ENCODE results near the gene SYPL2. TPM values are rescaled to one million over a fixed set of nuclear protein-coding genes. Genes with fewer than 3 reads are reported as not detected.

The SYPL2 gene
- polyA plus RNA-seq, 3 donors from 2014 or later: 0.08 to 0.28 TPM; not detected in 1

GRCh38 chr1:109490029-109490933 is 23.9 kb downstream of the SYPL2 start:
- Mint-ChIP-seq H3K36me3 (peaks cover 0 to 12% (median 4%) of the 10 kb centered on the region in 3 donors), H3K4me3 (no peak overlapping the region), H3K4me1 (peaks cover 22 to 23% of the 10 kb centered on the region in 2 donors), H3K9me3 (no peaks in the 10 kb centered on the region), H3K27ac (no peak overlapping the region), H3K27me3 (ENCODE audit: low read depth in 3 of 3) (peaks cover 0 to 11% (median 5%) of the 10 kb centered on the region in 3 donors)
- peak; percentile 53 to 69 (median 67) for DNase-seq

- peaks cover 0 to 11% (median 5%) of the 10 kb centered on the region in 3 donors for H3K27me3 Mint-ChIP-seq (ENCODE audit: low read depth in 3 of 3)
- H3K27ac Mint-ChIP-seq: no peak overlapping the region
- no peak overlapping the region for H3K4me3 Mint-ChIP-seq
- peaks cover 25 to 27% of the 10 kb centered on the region in 2 donors for H3K4me1 Mint-ChIP-seq
- no peaks in the 10 kb centered on the region for H3K9me3 Mint-ChIP-seq
- peaks cover 0 to 16% (median 4%) of the 10 kb centered on the region in 3 donors for H3K36me3 Mint-ChIP-seq
- DNase-seq: no peak
Observed at GRCh38 chr1:109490934-109491302, 24.6 kb downstream of the SYPL2 start.

- Mint-ChIP-seq H3K9me3 (no peaks in the 10 kb centered on the region), H3K36me3 (peaks cover 4 to 20% (median 9%) of the 10 kb centered on the region in 3 donors), H3K4me3 (no peak overlapping the region), H3K27ac (no peak overlapping the region), H3K4me1 (peaks cover 30 to 31% of the 10 kb centered on the region in 2 donors), H3K27me3 (ENCODE audit: low read depth in 3 of 3) (peaks cover 0 to 11% (median 5%) of the 10 kb centered on the region in 3 donors)
- DNase-seq: no peak
Observed at GRCh38 chr1:109491372-109491771, 25.0 kb downstream of the SYPL2 start.

- peaks cover 36 to 40% of the 10 kb centered on the region in 2 donors for H3K4me1 Mint-ChIP-seq
- no peaks in the 10 kb centered on the region for H3K9me3 Mint-ChIP-seq
- peak overlapping the region in 4 of 5 donors; percentile 24 to 57 (median 34) for H3K4me3 Mint-ChIP-seq
Observed at GRCh38 chr1:109492779-109493178, 26.4 kb downstream of the SYPL2 start.

GRCh38 chr1:109493227-109493626 is 26.9 kb downstream of the SYPL2 start:
- Mint-ChIP-seq H3K27ac (no peak overlapping the region), H3K36me3 (peaks cover 6 to 21% (median 13%) of the 10 kb centered on the region in 3 donors), H3K4me1 (peaks cover 36 to 42% of the 10 kb centered on the region in 2 donors), H3K9me3 (no peaks in the 10 kb centered on the region), H3K27me3 (ENCODE audit: low read depth in 3 of 3) (peaks cover 0 to 11% (median 5%) of the 10 kb centered on the region in 3 donors), H3K4me3 (peak overlapping the region in 4 of 5 donors; percentile 75 to 96 (median 92))
- DNase-seq: no peak

More at GRCh38 chr1:109492779-109493178, 26.4 kb downstream of the SYPL2 start:
- no peak for DNase-seq
- Mint-ChIP-seq H3K36me3 (peaks cover 6 to 24% (median 13%) of the 10 kb centered on the region in 3 donors), H3K27ac (no peak overlapping the region), H3K27me3 (ENCODE audit: low read depth in 3 of 3) (peaks cover 0 to 11% (median 5%) of the 10 kb centered on the region in 3 donors)

- Mint-ChIP-seq H3K27ac (peak within 1 kb of the TSS; percentile 77 to 92 (median 84)), H3K36me3 (peaks cover 6 to 21% (median 13%) of the 10 kb centered on the region in 3 donors), H3K9me3 (no peaks in the 10 kb centered on the region), H3K4me3 (peak within 1 kb of the TSS; percentile 89 to 96 (median 94)), H3K4me1 (peaks cover 40 to 42% of the 10 kb centered on the region in 2 donors), H3K27me3 (ENCODE audit: low read depth in 3 of 3) (peaks cover 0 to 8% (median 5%) of the 10 kb centered on the region in 3 donors)
- peak; percentile 88 to 91 (median 91) for DNase-seq
Observed at GRCh38 chr1:109493805-109494539, 27.6 kb downstream of the SYPL2 start, which contains the start of gene CYB561D1. Gene CYB561D1 (plus strand): TSS chr1:109494094. CDS start chr1:109494140, 46 bp downstream.

- DNase-seq: no peak
Observed at GRCh38 chr1:109495738-109496137, 29.4 kb downstream of the SYPL2 start.

GRCh38 chr1:109497449-109498160 is 31.3 kb downstream of the SYPL2 start:
- no peak overlapping the region for H3K4me3 Mint-ChIP-seq
- H3K27me3 Mint-ChIP-seq (ENCODE audit: low read depth in 3 of 3): peaks cover 2 to 10% (median 5%) of the 10 kb centered on the region in 3 donors
- peaks cover 6 to 21% (median 9%) of the 10 kb centered on the region in 3 donors for H3K36me3 Mint-ChIP-seq
- H3K27ac Mint-ChIP-seq: peak overlapping the region in 2 of 6 donors; percentile 17 to 28
- peaks cover 70 to 72% of the 10 kb centered on the region in 2 donors for H3K4me1 Mint-ChIP-seq
- H3K9me3 Mint-ChIP-seq: no peaks in the 10 kb centered on the region
- no peak for DNase-seq

More at GRCh38 chr1:109495738-109496137, 29.4 kb downstream of the SYPL2 start:
- Mint-ChIP-seq H3K36me3 (peaks cover 6 to 22% (median 9%) of the 10 kb centered on the region in 3 donors), H3K4me1 (peaks cover 53 to 55% of the 10 kb centered on the region in 2 donors), H3K27me3 (ENCODE audit: low read depth in 3 of 3) (peaks cover 2 to 8% (median 5%) of the 10 kb centered on the region in 3 donors), H3K9me3 (no peaks in the 10 kb centered on the region), H3K27ac (peak overlapping the region in 1 of 6 donors; percentile 53), H3K4me3 (peak overlapping the region; percentile 63 to 96 (median 91))

GRCh38 chr1:109498161-109498801 is 31.9 kb downstream of the SYPL2 start:
- no peak for DNase-seq
- H3K9me3 Mint-ChIP-seq: no peaks in the 10 kb centered on the region
- H3K27me3 Mint-ChIP-seq (ENCODE audit: low read depth in 3 of 3): peaks cover 2 to 8% (median 5%) of the 10 kb centered on the region in 3 donors
- peaks cover 77 to 79% of the 10 kb centered on the region in 2 donors for H3K4me1 Mint-ChIP-seq
- H3K4me3 Mint-ChIP-seq: no peak overlapping the region
- peak overlapping the region in 1 of 6 donors; percentile 28 for H3K27ac Mint-ChIP-seq
- H3K36me3 Mint-ChIP-seq: peaks cover 6 to 21% (median 9%) of the 10 kb centered on the region in 3 donors

GRCh38 chr1:109499081-109499480 is 32.7 kb downstream of the SYPL2 start:
- peaks cover 6 to 21% (median 9%) of the 10 kb centered on the region in 3 donors for H3K36me3 Mint-ChIP-seq
- peak overlapping the region in 1 of 5 donors; percentile 17 for H3K4me3 Mint-ChIP-seq
- H3K27me3 Mint-ChIP-seq (ENCODE audit: low read depth in 3 of 3): peaks cover 2 to 5% (median 3%) of the 10 kb centered on the region in 3 donors
- no peak for DNase-seq
- no peaks in the 10 kb centered on the region for H3K9me3 Mint-ChIP-seq
- peaks cover 81 to 84% of the 10 kb centered on the region in 2 donors for H3K4me1 Mint-ChIP-seq
- H3K27ac Mint-ChIP-seq: no peak overlapping the region

- DNase-seq: peak; percentile 25 to 41 (median 31)
- Mint-ChIP-seq H3K27ac (peak overlapping the region; percentile 5 to 92 (median 85)), H3K27me3 (ENCODE audit: low read depth in 3 of 3) (peaks cover 0 to 2% (median 2%) of the 10 kb centered on the region in 3 donors), H3K9me3 (no peaks in the 10 kb centered on the region), H3K4me3 (peak overlapping the region; percentile 23 to 73 (median 45)), H3K36me3 (peaks cover 6 to 21% (median 9%) of the 10 kb centered on the region in 3 donors), H3K4me1 (peaks cover 79 to 84% of the 10 kb centered on the region in 2 donors)
Observed at GRCh38 chr1:109499661-109500536, 33.6 kb downstream of the SYPL2 start.

Measured in immature natural killer cell (primary cell).